ENCODE measurements around the gene TACC2.

TACC2 gene

GRCh38 chr10:122282909-122283308, 293.9 kb downstream of the TACC2 start:
- DNase-seq, result no peak

GRCh38 chr10:122285506-122286444, 296.8 kb downstream of the TACC2 start:
- no peak for DNase-seq

GRCh38 chr10:122286867-122287266, 297.9 kb downstream of the TACC2 start:
- no peak for DNase-seq

- no peak for DNase-seq
Observed at GRCh38 chr10:122287570-122287969, 298.6 kb downstream of the TACC2 start.

GRCh38 chr10:122288262-122288661, 299.3 kb downstream of the TACC2 start:
- DNase-seq, result no peak

- DNase-seq, result no peak
Observed at GRCh38 chr10:122288917-122289316, 300.0 kb downstream of the TACC2 start.

- no peak for DNase-seq
Observed at GRCh38 chr10:122290334-122290733, 301.4 kb downstream of the TACC2 start.

GRCh38 chr10:122290833-122291532, 302.0 kb downstream of the TACC2 start:
- no peak for DNase-seq

GRCh38 chr10:122291739-122292138, 302.8 kb downstream of the TACC2 start:
- DNase-seq, result no peak

GRCh38 chr10:122292376-122292775, 303.4 kb downstream of the TACC2 start:
- no peak for DNase-seq

- DNase-seq, result no peak
Observed at GRCh38 chr10:122293156-122293960, 304.4 kb downstream of the TACC2 start.

GRCh38 chr10:122293961-122294380, 305.0 kb downstream of the TACC2 start:
- no peak for DNase-seq

- no peak for DNase-seq
Observed at GRCh38 chr10:122294511-122295450, 305.8 kb downstream of the TACC2 start.

GRCh38 chr10:122295451-122295809, 306.5 kb downstream of the TACC2 start:
- DNase-seq, result no peak

GRCh38 chr10:122296363-122297120, 307.6 kb downstream of the TACC2 start:
- DNase-seq, result no peak

GRCh38 chr10:122297583-122297982, 308.6 kb downstream of the TACC2 start:
- no peak for DNase-seq

- no peak for DNase-seq
Observed at GRCh38 chr10:122298206-122298597, 309.2 kb downstream of the TACC2 start.

- peak; percentile 39 for DNase-seq
Observed at GRCh38 chr10:122298598-122299301, 309.8 kb downstream of the TACC2 start.

- DNase-seq, result no peak
Observed at GRCh38 chr10:122299423-122300075, 310.6 kb downstream of the TACC2 start.

All from activated CD4-positive, alpha-beta T cell treated with anti-CD3 and anti-CD28 coated beads for 1 hour (primary cell).